ENCODE results near the gene RPN2.

- no peak for TF ChIP-seq CTCF (IDR thresholded peaks at IDR 0.05; ENCODE audit: extremely low read depth in 1 of 2, insufficient read depth in 1 of 2, low read depth in 1 of 2, low read length in 2 of 2)
- TF ChIP-seq POLR2A (IDR thresholded peaks at IDR 0.05; ENCODE audit: low read depth, low read length), result no peak
These were observed 18.4 kb upstream of the RPN2 start for GRCh38 chr20:37160683-37161082.
